Measurements from ENCODE around the gene MLANA. TPM values are rescaled to one million over a fixed set of nuclear protein-coding genes. Genes with fewer than 3 reads are reported as not detected.

MLANA gene
- total RNA-seq, 3 donors from 2014 or later (not counting 1 experiment from before 2014, with no cell fraction given): not detected

DNA sequence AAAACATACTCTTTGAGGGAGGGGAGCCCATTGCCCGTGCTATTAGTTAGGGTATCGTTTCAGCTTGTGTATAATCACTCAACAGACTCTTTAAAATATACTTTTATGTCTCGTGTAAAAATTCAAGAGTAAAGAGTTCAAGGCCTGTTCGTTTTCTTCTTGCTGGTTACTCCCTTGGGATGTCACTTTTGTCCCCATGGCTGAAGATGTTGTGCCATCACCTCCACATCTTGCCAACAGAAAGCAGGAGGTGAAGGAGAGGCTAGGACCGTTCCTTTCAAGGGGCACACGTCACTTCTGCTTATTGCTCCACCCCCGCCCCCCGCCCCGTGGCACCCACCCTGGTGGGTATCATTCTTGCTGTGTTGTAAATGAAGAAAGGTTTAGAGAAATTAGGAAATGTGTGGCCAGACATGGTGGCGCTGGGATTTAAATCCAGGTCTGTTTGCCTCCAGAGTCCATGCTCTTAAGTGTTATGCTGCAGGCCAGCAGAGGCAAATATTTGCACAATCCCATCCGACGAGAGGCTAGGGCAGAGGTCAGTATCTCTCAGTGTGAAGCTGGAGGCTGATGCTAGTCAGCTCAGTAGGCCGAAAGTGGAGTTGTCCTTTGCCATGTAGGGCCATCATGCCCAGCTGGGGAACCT is 3.0 kb downstream of the MLANA start:
- H3K4me3 ChIP-seq (ENCODE audit: low read length): no peak overlapping the region
- H3K27me3 ChIP-seq (ENCODE audit: control insufficient read depth, insufficient read depth, low read length): no peaks in the 10 kb centered on the region
- Mint-ChIP-seq H3K36me3 (peaks cover 5% of the 10 kb centered on the region), H3K4me1 (peaks cover 0 to 9% of the 10 kb centered on the region in 2 donors), H3K4me3 (no peak overlapping the region), H3K27me3 (ENCODE audit: low read depth in 2 of 2) (no peaks in the 10 kb centered on the region), H3K27ac (no peak overlapping the region), H3K9me3 (no peaks in the 10 kb centered on the region)
- intact Hi-C loops (cut with micrococcal nuclease): no loop called here
- DNase-seq (no peak), ATAC-seq (no peak)
- TF ChIP-seq, protein P1, sequence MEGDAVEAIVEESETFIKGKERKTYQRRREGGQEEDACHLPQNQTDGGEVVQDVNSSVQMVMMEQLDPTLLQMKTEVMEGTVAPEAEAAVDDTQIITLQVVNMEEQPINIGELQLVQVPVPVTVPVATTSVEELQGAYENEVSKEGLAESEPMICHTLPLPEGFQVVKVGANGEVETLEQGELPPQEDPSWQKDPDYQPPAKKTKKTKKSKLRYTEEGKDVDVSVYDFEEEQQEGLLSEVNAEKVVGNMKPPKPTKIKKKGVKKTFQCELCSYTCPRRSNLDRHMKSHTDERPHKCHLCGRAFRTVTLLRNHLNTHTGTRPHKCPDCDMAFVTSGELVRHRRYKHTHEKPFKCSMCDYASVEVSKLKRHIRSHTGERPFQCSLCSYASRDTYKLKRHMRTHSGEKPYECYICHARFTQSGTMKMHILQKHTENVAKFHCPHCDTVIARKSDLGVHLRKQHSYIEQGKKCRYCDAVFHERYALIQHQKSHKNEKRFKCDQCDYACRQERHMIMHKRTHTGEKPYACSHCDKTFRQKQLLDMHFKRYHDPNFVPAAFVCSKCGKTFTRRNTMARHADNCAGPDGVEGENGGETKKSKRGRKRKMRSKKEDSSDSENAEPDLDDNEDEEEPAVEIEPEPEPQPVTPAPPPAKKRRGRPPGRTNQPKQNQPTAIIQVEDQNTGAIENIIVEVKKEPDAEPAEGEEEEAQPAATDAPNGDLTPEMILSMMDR (IDR thresholded peaks at IDR 0.05): no peak
- H3K9me3 ChIP-seq (ENCODE audit: control insufficient read depth, insufficient read depth, low read length): no peaks in the 10 kb centered on the region
- H3K4me1 ChIP-seq (ENCODE audit: control insufficient read depth, insufficient read depth, low read length): no peaks in the 10 kb centered on the region
- no peak overlapping the region for H3K27ac ChIP-seq (ENCODE audit: low read length)
- peaks cover 10% of the 10 kb centered on the region for H3K36me3 ChIP-seq (ENCODE audit: control insufficient read depth, insufficient read depth, low read length)
- 92% methylated on average over 13 of the region's 13 CpGs for WGBS (ENCODE audit: insufficient coverage)

DNA sequence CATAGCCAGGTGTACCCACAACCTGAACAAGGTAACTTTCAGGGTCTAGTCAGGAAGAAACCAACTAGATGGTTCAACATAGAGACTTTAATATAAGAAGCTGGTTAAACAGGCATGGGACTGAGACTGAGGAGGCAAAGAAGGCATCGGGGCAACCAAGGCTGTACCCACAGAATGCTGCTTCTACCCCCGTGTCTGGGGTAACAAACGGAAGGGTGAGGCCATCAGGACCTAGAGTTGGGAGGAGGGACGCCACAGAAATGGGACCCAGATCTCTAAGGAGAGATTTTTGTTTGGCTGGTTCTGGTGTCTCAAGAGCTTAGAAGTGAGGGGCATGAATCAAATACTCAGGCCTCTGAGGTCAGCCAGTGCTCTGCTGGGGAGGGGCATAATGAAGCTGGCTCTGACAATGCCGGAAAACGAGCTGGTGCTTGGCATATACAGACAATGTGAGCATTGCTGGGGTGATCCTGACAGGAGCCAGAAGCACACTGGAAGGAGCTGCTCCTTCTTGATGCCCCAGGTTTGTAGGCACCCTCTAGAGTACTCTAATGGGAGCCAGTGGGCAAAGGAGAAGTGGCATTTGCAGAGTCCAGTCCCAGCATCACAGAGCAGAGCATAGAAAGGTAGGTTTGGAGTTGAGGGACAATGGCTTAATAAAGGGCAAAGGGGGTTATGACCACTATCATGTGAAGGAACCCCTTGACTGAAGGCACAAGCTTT is 3.7 kb downstream of the MLANA start:
- Histone ChIP-seq H3K9me3 (ENCODE audit: control insufficient read depth, insufficient read depth, low read length) (no peaks in the 10 kb centered on the region), H3K27ac (ENCODE audit: low read length) (no peak overlapping the region), H3K4me1 (ENCODE audit: control insufficient read depth, insufficient read depth, low read length) (no peaks in the 10 kb centered on the region), H3K4me3 (ENCODE audit: low read length) (no peak overlapping the region), H3K27me3 (ENCODE audit: control insufficient read depth, insufficient read depth, low read length) (no peaks in the 10 kb centered on the region), H3K36me3 (ENCODE audit: control insufficient read depth, insufficient read depth, low read length) (peaks cover 12% of the 10 kb centered on the region)
- H3K4me3 Mint-ChIP-seq: no peak overlapping the region
- H3K9me3 Mint-ChIP-seq: no peaks in the 10 kb centered on the region
- no peak overlapping the region for H3K27ac Mint-ChIP-seq
- intact Hi-C loops (cut with micrococcal nuclease): no loop called here
- no peaks in the 10 kb centered on the region for H3K27me3 Mint-ChIP-seq (ENCODE audit: low read depth in 2 of 2)
- peaks cover 0 to 16% of the 10 kb centered on the region in 2 donors for H3K4me1 Mint-ChIP-seq
- TF ChIP-seq, protein P1 (IDR thresholded peaks at IDR 0.05): no peak
- peaks cover 8% of the 10 kb centered on the region for H3K36me3 Mint-ChIP-seq
- DNase-seq: no peak
- WGBS (ENCODE audit: insufficient coverage): 95% methylated on average over 6 of the region's 6 CpGs
- no peak for ATAC-seq

DNA sequence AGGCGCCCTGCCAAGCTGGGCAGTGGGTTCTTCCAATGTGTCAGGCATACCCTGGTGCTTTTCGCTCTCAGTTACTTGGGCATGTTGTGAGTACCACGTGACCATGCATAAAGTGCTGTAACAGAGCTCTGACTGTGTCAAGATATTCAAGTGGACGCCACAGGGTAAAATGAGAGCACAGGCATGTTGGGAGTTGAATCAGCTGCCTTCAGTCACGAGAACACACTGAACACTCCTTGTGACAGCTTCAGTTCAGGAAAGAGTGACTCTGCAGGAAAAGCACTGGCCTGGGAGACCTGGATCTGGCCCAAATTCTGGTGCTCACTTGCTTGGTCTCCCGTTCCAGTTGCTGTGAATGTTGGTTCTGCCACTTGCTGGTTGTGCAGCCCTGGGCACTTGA is 5.1 kb downstream of the MLANA start:
- TF ChIP-seq, protein P1 (IDR thresholded peaks at IDR 0.05): no peak
- Mint-ChIP-seq H3K27ac (no peak overlapping the region), H3K9me3 (no peaks in the 10 kb centered on the region), H3K4me3 (no peak overlapping the region), H3K4me1 (peaks cover 0 to 17% of the 10 kb centered on the region in 2 donors), H3K27me3 (ENCODE audit: low read depth in 2 of 2) (no peaks in the 10 kb centered on the region), H3K36me3 (peaks cover 8% of the 10 kb centered on the region)
- H3K36me3 ChIP-seq (ENCODE audit: control insufficient read depth, insufficient read depth, low read length): peaks cover 12% of the 10 kb centered on the region
- no peak overlapping the region for H3K4me3 ChIP-seq (ENCODE audit: low read length)
- intact Hi-C loops (cut with micrococcal nuclease): no loop called here
- H3K4me1 ChIP-seq (ENCODE audit: control insufficient read depth, insufficient read depth, low read length): no peaks in the 10 kb centered on the region
- no peak for DNase-seq
- no peaks in the 10 kb centered on the region for H3K9me3 ChIP-seq (ENCODE audit: control insufficient read depth, insufficient read depth, low read length)
- WGBS (ENCODE audit: insufficient coverage): 92% methylated on average over 6 of the region's 6 CpGs
- H3K27ac ChIP-seq (ENCODE audit: low read length): no peak overlapping the region
- H3K27me3 ChIP-seq (ENCODE audit: control insufficient read depth, insufficient read depth, low read length): no peaks in the 10 kb centered on the region
- no peak for ATAC-seq
